Measurements from ENCODE around the gene SUPT5H. TPM values are rescaled to one million over a fixed set of nuclear protein-coding genes. Genes with fewer than 3 reads are reported as not detected.

The SUPT5H gene
- total RNA-seq, 1 experiment from 2014 or later = 171 TPM

GRCh38 chr19:39425744-39426143 lies 19.6 kb upstream of the SUPT5H start:
- no peak overlapping the region for H3K4me3 Mint-ChIP-seq (ENCODE audit: unreplicated experiment)
- POLR2A ChIA-PET = interaction anchor here (1.5 kb wide), 1 partner anchor 10 kb away, joined by 11 read pairs; the partner anchor contains the start of gene RPS16
- H3K36me3 Mint-ChIP-seq (ENCODE audit: insufficient read depth, unreplicated experiment) = peaks cover 58% of the 10 kb centered on the region
- no TSS peak for BruUV-seq (replicated peaks)
- H3K9me3 ChIP-seq = no peaks in the 10 kb centered on the region
- no peaks in the 10 kb centered on the region for H3K9me3 Mint-ChIP-seq (ENCODE audit: unreplicated experiment)
- intact Hi-C loops (cut with micrococcal nuclease; ENCODE audit: unreplicated experiment) = no loop called here
- TF ChIP-seq CTCF (IDR thresholded peaks at IDR 0.05; ENCODE audit: insufficient read depth in 1 of 2, low read depth in 1 of 2, low read length in 1 of 2, severe bottlenecking in 1 of 2, unreplicated experiment in 1 of 2) = no peak
- no peaks in the 10 kb centered on the region for H3K27me3 Mint-ChIP-seq (ENCODE audit: insufficient read depth, unreplicated experiment)
- peaks cover 5% of the 10 kb centered on the region for H3K36me3 ChIP-seq (ENCODE audit: control insufficient read depth, insufficient read depth, low read length)
- H3K4me1 ChIP-seq = peaks cover 22% of the 10 kb centered on the region
- no peak overlapping the region for H3K27ac Mint-ChIP-seq (ENCODE audit: unreplicated experiment)
- H3K27me3 ChIP-seq (replicated peaks; ENCODE audit: control insufficient read depth, insufficient read depth, low read length) = no peaks in the 10 kb centered on the region
- H3K4me3 ChIP-seq (ENCODE audit: low read depth, low read length) = no peak overlapping the region
- CTCF ChIA-PET = no interaction called here
- DNase-seq = no peak
- H3K4me1 Mint-ChIP-seq (ENCODE audit: low read depth, unreplicated experiment) = no peaks in the 10 kb centered on the region

GRCh38 chr19:39426170-39426569 lies 19.2 kb upstream of the SUPT5H start:
- Mint-ChIP-seq H3K36me3 (ENCODE audit: insufficient read depth, unreplicated experiment) (peaks cover 58% of the 10 kb centered on the region), H3K9me3 (ENCODE audit: unreplicated experiment) (no peaks in the 10 kb centered on the region), H3K4me3 (ENCODE audit: unreplicated experiment) (no peak overlapping the region), H3K27ac (ENCODE audit: unreplicated experiment) (no peak overlapping the region), H3K27me3 (ENCODE audit: insufficient read depth, unreplicated experiment) (no peaks in the 10 kb centered on the region), H3K4me1 (ENCODE audit: low read depth, unreplicated experiment) (no peaks in the 10 kb centered on the region)
- H3K36me3 ChIP-seq (ENCODE audit: control insufficient read depth, insufficient read depth, low read length) = peaks cover 5% of the 10 kb centered on the region
- TF ChIP-seq CTCF (IDR thresholded peaks at IDR 0.05; ENCODE audit: insufficient read depth in 1 of 2, low read depth in 1 of 2, low read length in 1 of 2, severe bottlenecking in 1 of 2, unreplicated experiment in 1 of 2) = no peak
- ChIA-PET POLR2A (interaction anchor here (1.9 kb wide), 1 partner anchor 10 kb away, joined by 34 read pairs; the partner anchor contains the start of gene RPS16), CTCF (no interaction called here)
- peaks cover 26% of the 10 kb centered on the region for H3K4me1 ChIP-seq
- no peaks in the 10 kb centered on the region for H3K27me3 ChIP-seq (replicated peaks; ENCODE audit: control insufficient read depth, insufficient read depth, low read length)
- DNase-seq = no peak
- H3K9me3 ChIP-seq = no peaks in the 10 kb centered on the region
- H3K4me3 ChIP-seq (ENCODE audit: low read depth, low read length) = no peak overlapping the region
- intact Hi-C loops (cut with micrococcal nuclease; ENCODE audit: unreplicated experiment) = no loop called here
- TSS peak; percentile 9 for BruUV-seq (replicated peaks)

GRCh38 chr19:39427707-39428106 lies 17.7 kb upstream of the SUPT5H start:
- POLR2A ChIA-PET = interaction anchor here (0.5 to 1.9 kb wide), 3 partner anchors 8 to 13 kb away, joined by 3 to 34 read pairs (median 7); partner anchors contain the start of gene RPS16
- TF ChIP-seq CTCF (IDR thresholded peaks at IDR 0.05; ENCODE audit: insufficient read depth in 1 of 2, low read depth in 1 of 2, low read length in 1 of 2, severe bottlenecking in 1 of 2, unreplicated experiment in 1 of 2) = no peak
- CTCF ChIA-PET = interaction anchor here (0.6 to 1.7 kb wide), 5 partner anchors 12 to 921 kb away, joined by 3 to 9 read pairs (median 5); partner anchors contain the start of genes C19orf47 and PLD3
- no peak overlapping the region for H3K4me3 Mint-ChIP-seq (ENCODE audit: unreplicated experiment)
- peaks cover 27% of the 10 kb centered on the region for H3K4me1 ChIP-seq
- DNase-seq = no peak
- H3K27me3 ChIP-seq (replicated peaks; ENCODE audit: control insufficient read depth, insufficient read depth, low read length) = no peaks in the 10 kb centered on the region
- H3K9me3 Mint-ChIP-seq (ENCODE audit: unreplicated experiment) = no peaks in the 10 kb centered on the region
- H3K36me3 ChIP-seq (ENCODE audit: control insufficient read depth, insufficient read depth, low read length) = peaks cover 5% of the 10 kb centered on the region
- H3K27ac Mint-ChIP-seq (ENCODE audit: unreplicated experiment) = peak overlapping the region; percentile 79
- intact Hi-C loops (cut with micrococcal nuclease; ENCODE audit: unreplicated experiment) = loop anchor here (1.0 kb wide), 1 partner anchor 15 kb away; the partner anchor contains the start of gene PLEKHG2
- BruUV-seq (replicated peaks) = no TSS peak
- no peak overlapping the region for H3K4me3 ChIP-seq (ENCODE audit: low read depth, low read length)
- no peaks in the 10 kb centered on the region for H3K4me1 Mint-ChIP-seq (ENCODE audit: low read depth, unreplicated experiment)
- no peaks in the 10 kb centered on the region for H3K9me3 ChIP-seq
- H3K27me3 Mint-ChIP-seq (ENCODE audit: insufficient read depth, unreplicated experiment) = no peaks in the 10 kb centered on the region
- peaks cover 60% of the 10 kb centered on the region for H3K36me3 Mint-ChIP-seq (ENCODE audit: insufficient read depth, unreplicated experiment)

Measured in Caco-2 (cell line).